ENCODE measurements around the gene CERS4. TPM values are rescaled to one million over a fixed set of nuclear protein-coding genes. Genes with fewer than 3 reads are reported as not detected.

Gene CERS4
- total and polyA plus RNA-seq, 2 of the 8 experiments (the other 6 are each of a cell fraction or from before 2014, with no cell fraction given), result 88.2 to 179 TPM

DNA sequence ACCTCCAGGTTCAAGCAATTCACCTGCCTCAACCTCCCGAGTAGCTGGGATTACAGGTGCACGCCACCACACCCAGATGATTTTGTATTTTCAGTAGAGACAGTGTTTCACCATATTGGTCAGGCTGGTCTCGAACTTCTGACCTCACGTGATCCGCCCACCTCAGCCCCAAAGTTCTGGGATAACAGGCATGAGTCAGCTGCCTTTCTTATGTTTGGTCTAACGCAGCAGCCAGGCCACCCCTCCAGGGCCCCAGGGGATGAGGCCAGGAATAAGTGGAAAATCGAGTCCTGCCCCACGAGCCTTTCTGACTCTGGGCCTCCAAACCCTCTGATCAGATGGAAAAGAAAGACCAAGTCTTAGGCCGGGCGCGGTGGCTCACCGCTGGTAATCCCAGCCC lies 44.5 kb downstream of the CERS4 start:
- Histone ChIP-seq H3K4me2 (ENCODE audit: insufficient read depth in 1 of 2, low read depth in 2 of 2, low read length in 2 of 2) (no peak overlapping the region), H2BK120ac (replicated peaks; ENCODE audit: low read depth, low read length) (no peak overlapping the region), H3K4me1 (replicated peaks in 1 of 4; ENCODE audit: control insufficient read depth in 3 of 4, insufficient read depth in 4 of 4, low read length in 3 of 4) (peaks cover 0 to 2% (median 0%) of the 10 kb centered on the region in 4 experiments; a peak in 1 of 7 replicates), H3K79me1 (ENCODE audit: low read depth, low read length) (no peaks in the 10 kb centered on the region; the same call in 1 of the 2 replicates), H3K9ac (replicated peaks in 1 of 4; ENCODE audit: extremely low read depth in 1 of 4, low read depth in 3 of 4, low read length in 3 of 4) (no peak overlapping the region), H3K27me3 (replicated peaks in 1 of 4; ENCODE audit: control insufficient read depth in 3 of 4, extremely low read depth in 1 of 4, insufficient read depth in 3 of 4, low read length in 3 of 4) (no peaks in the 10 kb centered on the region), H4K20me1 (replicated peaks in 1 of 2; ENCODE audit: control insufficient read depth in 1 of 2, insufficient read depth in 2 of 2, low read length in 2 of 2) (peaks cover 5 to 9% of the 10 kb centered on the region in 2 experiments), H3K56ac (replicated peaks; ENCODE audit: insufficient read length, low read depth, low read length) (no peak overlapping the region), H3K4ac (replicated peaks; ENCODE audit: insufficient read length, low read depth, low read length) (no peak overlapping the region), H3K23me2 (ENCODE audit: low read depth, low read length) (peaks cover 5% of the 10 kb centered on the region; the same call in 1 of the 2 replicates), H2AFZ (ENCODE audit: low read length) (no peak overlapping the region), H3K9me3 (ENCODE audit: insufficient read depth in 2 of 2, low read depth in 1 of 2, low read length in 1 of 2) (no peaks in the 10 kb centered on the region), H3K23ac (ENCODE audit: insufficient read length) (no peak overlapping the region), H2BK12ac (ENCODE audit: low read depth, low read length) (no peak overlapping the region), H3K14ac (ENCODE audit: insufficient read length) (no peak overlapping the region), H2BK15ac (ENCODE audit: low read length) (no peak overlapping the region), H3K36me3 (ENCODE audit: control insufficient read depth in 2 of 4, insufficient read depth in 4 of 4, low read length in 3 of 4) (peaks cover 8 to 31% (median 24%) of the 10 kb centered on the region in 4 experiments; a peak in 7 of 8 replicates), H4K5ac (ENCODE audit: insufficient read length, low read depth, low read length) (no peak overlapping the region), H2BK20ac (ENCODE audit: low read length) (no peak overlapping the region), H3K27ac (ENCODE audit: low read depth, low read length) (no peak overlapping the region), H4K91ac (replicated peaks; ENCODE audit: insufficient read length, low read length) (no peak overlapping the region), H2AK5ac (ENCODE audit: low read depth, low read length) (no peak overlapping the region), H3K79me2 (ENCODE audit: control insufficient read depth in 1 of 2, insufficient read depth in 2 of 2, low read length in 2 of 2) (no peaks in the 10 kb centered on the region), H4K8ac (ENCODE audit: extremely low read depth, insufficient read depth, low read length) (no peak overlapping the region), H3K18ac (ENCODE audit: extremely low read depth, low read length) (no peak overlapping the region), H3K4me3 (ENCODE audit: extremely low read depth in 1 of 4, insufficient read depth in 2 of 4, low read depth in 3 of 4, low read length in 4 of 4) (no peak overlapping the region), H2BK5ac (ENCODE audit: low read depth, low read length) (no peak overlapping the region)
- POLR2A ChIA-PET (ENCODE audit: partially characterized antibody), result interaction anchor here (0.7 to 1.0 kb wide), 3 partner anchors 86 to 104 kb away, joined by 3 to 5 read pairs (median 3); no protein-coding TSS in a partner anchor
- FAIRE-seq (no peak), DNase-seq (ENCODE audit: low read depth in 1 of 2, low spot score in 2 of 2) (no peak)
- CTCF ChIA-PET (ENCODE audit: partially characterized antibody), result interaction anchor here (0.6 to 3.6 kb wide), 19 partner anchors 11 to 306 kb away, joined by 3 to 25 read pairs (median 4); no protein-coding TSS in a partner anchor
- WGBS, 2 experiments (ENCODE audit: extremely low coverage in 1 of 2, insufficient coverage in 1 of 2, insufficient read length in 1 of 2, insufficient replicate concordance in 2 of 2, low coverage in 1 of 2, low lambda C conversion rate in 2 of 2, missing lambda C conversion rate in 1 of 2), result 93% methylated on average over 12 of the region's 12 CpGs; no CpG with 5 or more reads in 1 of the 2 experiments
- TF ChIP-seq KDM5A (IDR thresholded peaks at IDR 0.05; ENCODE audit: low read length), result no peak
- TF ChIP-seq SP1 (IDR thresholded peaks at IDR 0.05; ENCODE audit: low read depth, low read length), result no peak
- TF ChIP-seq SP2 (IDR thresholded peaks at IDR 0.05; ENCODE audit: low read length), result no peak
- TF ChIP-seq SAP30 (IDR thresholded peaks at IDR 0.05; ENCODE audit: insufficient read depth, insufficient replicate concordance, low read length), result no peak
- no peak for TF ChIP-seq EGR1 (IDR thresholded peaks at IDR 0.05; ENCODE audit: borderline replicate concordance, low read depth, low read length)
- TF ChIP-seq SIX5 (IDR thresholded peaks at IDR 0.05; ENCODE audit: low read depth, low read length), result no peak
